Upper lobe of left lung (tissue), 4 donors: ENCODE results near the gene ELFN2.

Experiments
- CTCF ChIP-seq, 6 experiments: fragments of 450-650 bp in 4 of 6; fragments of 200-600 bp in 2 of 6; sonication (generic) in 2 of 6; IDR thresholded peaks; one replicate each; pipeline ENCODE4 v1.5.1; 2016 to 2019; ENCODE audit warnings: antibody characterized with exemption in 6 of 6
- POLR2A ChIP-seq, 4 donors: fragments of 450-650 bp; IDR thresholded peaks; one replicate each; pipeline ENCODE4 v1.5.1; 2016 to 2017; ENCODE audit warnings: antibody characterized with exemption in 4 of 4, mild to moderate bottlenecking in 2 of 4

GRCh38 chr22:37469416-37470086 lies 42.3 kb upstream of the ELFN2 start:
- no peak for TF ChIP-seq POLR2A (IDR thresholded peaks at IDR 0.05)
- TF ChIP-seq CTCF (IDR thresholded peaks at IDR 0.05), result no peak
